ENCODE measurements around the gene CFAP298. TPM values are rescaled to one million over a fixed set of nuclear protein-coding genes. Genes with fewer than 3 reads are reported as not detected.

The CFAP298 gene
- total RNA-seq, 1 experiment from 2014 or later = 28.9 TPM

- no peaks in the 10 kb centered on the region for H3K27me3 Mint-ChIP-seq (ENCODE audit: unreplicated experiment)
- H3K36me3 Mint-ChIP-seq (ENCODE audit: insufficient read depth, unreplicated experiment) = no peaks in the 10 kb centered on the region
- CTCF ChIA-PET = no interaction called here
- TF ChIP-seq CTCF (IDR thresholded peaks at IDR 0.05; ENCODE audit: unreplicated experiment) = no peak
- intact Hi-C loops (cut with micrococcal nuclease; ENCODE audit: unreplicated experiment) = no loop called here
- no peak overlapping the region for H3K27ac Mint-ChIP-seq (ENCODE audit: unreplicated experiment)
- BruUV-seq (replicated peaks) = no TSS peak
- H3K9me3 Mint-ChIP-seq (ENCODE audit: low read depth, unreplicated experiment) = no peaks in the 10 kb centered on the region
- H3K4me1 Mint-ChIP-seq (ENCODE audit: low read depth, unreplicated experiment) = no peaks in the 10 kb centered on the region
- no peak for DNase-seq
- no peak overlapping the region for H3K4me3 Mint-ChIP-seq (ENCODE audit: low read depth, unreplicated experiment)
Observed at GRCh38 chr21:32574946-32575925, 36.9 kb downstream of the CFAP298 start.

GRCh38 chr21:32572574-32573420 lies 39.4 kb downstream of the CFAP298 start:
- Mint-ChIP-seq H3K4me3 (ENCODE audit: low read depth, unreplicated experiment) (peak overlapping the region; percentile 34), H3K27ac (ENCODE audit: unreplicated experiment) (no peak overlapping the region), H3K9me3 (ENCODE audit: low read depth, unreplicated experiment) (no peaks in the 10 kb centered on the region), H3K4me1 (ENCODE audit: low read depth, unreplicated experiment) (no peaks in the 10 kb centered on the region), H3K27me3 (ENCODE audit: unreplicated experiment) (no peaks in the 10 kb centered on the region), H3K36me3 (ENCODE audit: insufficient read depth, unreplicated experiment) (no peaks in the 10 kb centered on the region)
- DNase-seq = peak; percentile 70
- intact Hi-C loops (cut with micrococcal nuclease; ENCODE audit: unreplicated experiment) = no loop called here
- CTCF ChIA-PET = interaction anchor here (0.7 kb wide), 1 partner anchor 28 kb away, joined by 3 read pairs; no protein-coding TSS in a partner anchor
- no peak for TF ChIP-seq CTCF (IDR thresholded peaks at IDR 0.05; ENCODE audit: unreplicated experiment)
- BruUV-seq (replicated peaks) = TSS peak; percentile 73

GRCh38 chr21:32570456-32570855 lies 41.7 kb downstream of the CFAP298 start:
- no peak for DNase-seq
- no peaks in the 10 kb centered on the region for H3K4me1 Mint-ChIP-seq (ENCODE audit: low read depth, unreplicated experiment)
- CTCF ChIA-PET = interaction anchor here (0.7 to 1.7 kb wide), 3 partner anchors 10 to 170 kb away, joined by 3 to 7 read pairs (median 4); no protein-coding TSS in a partner anchor
- H3K27me3 Mint-ChIP-seq (ENCODE audit: unreplicated experiment) = no peaks in the 10 kb centered on the region
- H3K27ac Mint-ChIP-seq (ENCODE audit: unreplicated experiment) = no peak overlapping the region
- intact Hi-C loops (cut with micrococcal nuclease; ENCODE audit: unreplicated experiment) = no loop called here
- peak overlapping the region; percentile 78 for H3K4me3 Mint-ChIP-seq (ENCODE audit: low read depth, unreplicated experiment)
- BruUV-seq (replicated peaks) = no TSS peak
- no peak for TF ChIP-seq CTCF (IDR thresholded peaks at IDR 0.05; ENCODE audit: unreplicated experiment)
- H3K9me3 Mint-ChIP-seq (ENCODE audit: low read depth, unreplicated experiment) = no peaks in the 10 kb centered on the region
- no peaks in the 10 kb centered on the region for H3K36me3 Mint-ChIP-seq (ENCODE audit: insufficient read depth, unreplicated experiment)
